ENCODE measurements around the gene RAB3B.

DNA sequence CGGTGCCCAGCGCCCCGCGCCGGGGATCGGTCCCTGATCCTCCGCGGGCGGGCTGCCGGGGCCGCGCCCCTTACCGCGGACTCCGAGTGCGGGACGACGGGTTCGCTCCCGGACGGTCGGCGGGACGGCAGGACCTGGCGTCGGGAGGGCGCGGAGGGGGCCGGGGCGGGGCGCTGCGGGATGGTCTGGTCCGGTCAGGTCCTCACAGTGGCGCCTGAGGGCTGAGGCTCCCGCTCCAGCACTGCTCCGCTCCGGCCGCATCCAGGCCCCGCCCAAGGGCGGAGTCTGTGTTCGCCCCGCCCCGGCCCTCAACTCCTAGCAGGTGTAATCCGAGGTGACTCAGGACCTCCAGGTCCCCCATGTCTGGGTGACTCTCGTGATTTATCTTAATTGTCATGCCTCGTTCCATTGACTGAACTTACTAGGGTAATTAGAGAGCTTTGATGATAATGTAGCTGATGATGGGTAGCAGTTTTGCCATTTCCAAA is at the start of gene RAB3B:
- TF ChIP-seq CTCF (IDR thresholded peaks at IDR 0.05; ENCODE audit: low read depth, low read length) (no peak), EZH2phosphoT487 (IDR thresholded peaks at IDR 0.05; ENCODE audit: low read depth) (no peak)

Data from OCI-LY3 (cell line).